HEK293 (cell line): Measurements from ENCODE around the gene NUP88.
A peak's percentile ranks its signal among the peaks of the same experiment; 100 is the strongest.

ENCODE experiments used
- BCL11A ChIP-seq: fragments of 450-650 bp; formaldehyde crosslinking; IDR thresholded peaks from 2 replicates; pipeline ENCODE4 v1.5.1; 2016; ENCODE audit warnings: low read depth, missing biosample characterization, missing genetic modification characterization
- FEZF1 ChIP-seq: fragments of 450-650 bp; formaldehyde crosslinking; IDR thresholded peaks from 2 replicates; pipeline ENCODE4 v1.5.1; 2016; ENCODE audit warnings: missing biosample characterization, missing genetic modification characterization
- KLF1 ChIP-seq: fragments of 450-650 bp; formaldehyde crosslinking; IDR thresholded peaks from 2 replicates; pipeline ENCODE4 v1.5.1; 2016; ENCODE audit warnings: missing biosample characterization, missing genetic modification characterization
- OSR2 ChIP-seq: fragments of 450-650 bp; formaldehyde crosslinking; IDR thresholded peaks from 2 replicates; pipeline ENCODE4 v1.5.1; 2016; ENCODE audit warnings: missing biosample characterization, missing genetic modification characterization
- RBAK ChIP-seq: fragments of 450-650 bp; formaldehyde crosslinking; IDR thresholded peaks from 2 replicates; pipeline ENCODE4 v1.5.1; 2016; ENCODE audit warnings: missing biosample characterization, missing genetic modification characterization
- YY1 ChIP-seq: fragments of 450-650 bp; formaldehyde crosslinking; IDR thresholded peaks from 2 replicates; pipeline ENCODE4 v1.5.1; 2018; ENCODE audit warnings: missing biosample characterization, missing genetic modification characterization
- ZFHX2 ChIP-seq: fragments of 450-650 bp; formaldehyde crosslinking; conservative IDR thresholded peaks from 2 replicates; pipeline ENCODE4 v1.5.1; 2016; ENCODE audit warnings: missing biosample characterization, missing genetic modification characterization
- ZIC2 ChIP-seq: fragments of 450-650 bp; formaldehyde crosslinking; IDR thresholded peaks from 2 replicates; pipeline ENCODE4 v1.5.1; 2016; ENCODE audit warnings: missing biosample characterization, missing genetic modification characterization
- ZNF114 ChIP-seq: fragments of 450-650 bp; formaldehyde crosslinking; IDR thresholded peaks from 2 replicates; pipeline ENCODE4 v1.5.0; 2017; ENCODE audit warnings: missing biosample characterization, missing genetic modification characterization
- ZNF174 ChIP-seq: fragments of 450-650 bp; formaldehyde crosslinking; IDR thresholded peaks from 2 replicates; pipeline ENCODE4 v1.5.0; 2017; ENCODE audit warnings: missing biosample characterization, mild to moderate bottlenecking, missing genetic modification characterization
- ZNF311 ChIP-seq: fragments of 450-650 bp; formaldehyde crosslinking; IDR thresholded peaks from 2 replicates; pipeline ENCODE4 v1.5.1; 2017; ENCODE audit warnings: missing biosample characterization, missing genetic modification characterization, borderline replicate concordance
- ZNF354C ChIP-seq: fragments of 450-650 bp; formaldehyde crosslinking; IDR thresholded peaks from 2 replicates; pipeline ENCODE4 v1.5.1; 2016; ENCODE audit warnings: missing biosample characterization, missing genetic modification characterization, low read depth, borderline replicate concordance
- ZNF394 ChIP-seq: fragments of 450-650 bp; formaldehyde crosslinking; IDR thresholded peaks from 2 replicates; pipeline ENCODE4 v1.5.1; 2016; ENCODE audit warnings: missing biosample characterization, missing genetic modification characterization, mild to moderate bottlenecking, moderate library complexity, borderline replicate concordance
- ZNF48 ChIP-seq: fragments of 450-650 bp; formaldehyde crosslinking; IDR thresholded peaks from 2 replicates; pipeline ENCODE4 v1.5.1; 2016; ENCODE audit warnings: missing biosample characterization, missing genetic modification characterization
- ZNF558 ChIP-seq: fragments of 450-650 bp; formaldehyde crosslinking; IDR thresholded peaks from 2 replicates; pipeline ENCODE4 v1.5.1; 2016; ENCODE audit warnings: missing biosample characterization, missing genetic modification characterization
- ZNF624 ChIP-seq: fragments of 450-650 bp; formaldehyde crosslinking; IDR thresholded peaks from 2 replicates; pipeline ENCODE4 v1.5.1; 2017; ENCODE audit warnings: missing biosample characterization, missing genetic modification characterization
- ZNF76 ChIP-seq: fragments of 450-650 bp; formaldehyde crosslinking; IDR thresholded peaks from 2 replicates; pipeline ENCODE4; 2016; ENCODE audit warnings: low read depth, missing biosample characterization, missing genetic modification characterization, borderline replicate concordance
- ZNF791 ChIP-seq: fragments of 450-650 bp; formaldehyde crosslinking; IDR thresholded peaks from 2 replicates; pipeline ENCODE4 v1.5.1; 2016; ENCODE audit warnings: missing biosample characterization, missing genetic modification characterization
- TF ChIP-seq, protein P1 (sequence below): fragments of 450-650 bp; formaldehyde crosslinking; IDR thresholded peaks from 2 replicates; pipeline ENCODE4 v1.5.1; 2017; ENCODE audit warnings: missing biosample characterization, missing genetic modification characterization
- TF ChIP-seq, protein P2 (sequence below): fragments of 450-650 bp; formaldehyde crosslinking; IDR thresholded peaks from 2 replicates; pipeline ENCODE4 v1.5.1; 2016; ENCODE audit warnings: missing biosample characterization, missing genetic modification characterization
- TF ChIP-seq, protein P3 (sequence below): fragments of 450-650 bp; formaldehyde crosslinking; IDR thresholded peaks from 2 replicates; pipeline ENCODE4 v1.5.1; 2017; ENCODE audit warnings: missing biosample characterization, missing genetic modification characterization
- TF ChIP-seq, protein P4 (sequence below): fragments of 450-650 bp; formaldehyde crosslinking; IDR thresholded peaks from 2 replicates; pipeline ENCODE4 v1.5.1; 2016; ENCODE audit warnings: missing biosample characterization, missing genetic modification characterization, borderline replicate concordance
- TF ChIP-seq, protein P5 (sequence below): fragments of 450-650 bp; formaldehyde crosslinking; IDR thresholded peaks from 2 replicates; pipeline ENCODE4 v1.5.1; 2016; ENCODE audit warnings: missing biosample characterization, missing genetic modification characterization
- TF ChIP-seq, protein P6 (sequence below): fragments of 450-650 bp; formaldehyde crosslinking; IDR thresholded peaks from 2 replicates; pipeline ENCODE4 v1.5.1; 2016; ENCODE audit warnings: missing biosample characterization, missing genetic modification characterization
- TF ChIP-seq, protein P7 (sequence below): fragments of 450-650 bp; formaldehyde crosslinking; IDR thresholded peaks from 2 replicates; pipeline ENCODE4 v1.5.1; 2016; ENCODE audit warnings: missing biosample characterization, missing genetic modification characterization

Gene NUP88

DNA sequence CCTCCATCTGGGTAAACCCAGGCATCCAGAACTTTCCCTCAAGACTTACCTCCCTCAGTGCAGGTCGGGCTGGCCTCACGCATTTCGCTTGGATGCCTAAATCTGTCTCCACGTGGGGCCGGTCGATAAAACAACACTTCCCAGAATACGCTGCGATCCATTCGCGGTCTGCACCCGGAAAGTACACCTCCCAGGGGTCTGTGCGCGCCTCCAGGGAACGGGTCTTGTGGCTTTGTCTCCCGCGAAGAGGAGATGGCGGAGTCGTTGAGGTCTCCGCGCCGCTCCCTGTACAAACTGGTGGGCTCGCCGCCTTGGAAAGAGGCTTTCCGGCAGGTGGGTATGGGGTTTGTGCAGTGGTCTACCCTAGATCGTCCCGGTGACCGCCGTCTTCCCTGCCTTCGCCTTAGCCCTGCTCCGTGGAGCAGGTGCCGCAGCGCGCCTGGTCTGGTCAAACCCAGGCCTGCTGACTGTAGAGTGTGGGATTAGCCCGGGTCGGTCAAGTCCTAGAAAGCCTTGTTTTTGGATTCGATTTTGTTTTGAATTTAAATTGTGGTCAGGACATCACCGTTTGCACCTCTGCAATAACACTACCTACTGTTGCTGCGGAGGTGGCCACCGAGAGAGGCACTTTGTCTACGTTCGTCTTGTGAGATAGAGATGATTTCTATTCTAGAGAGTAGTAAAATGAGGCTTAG, 644 bp upstream of the NUP88 start, which contains the start of gene RPAIN (continued):
- no peak for TF ChIP-seq ZNF791 (tag by site-specific recombination)
- no peak for TF ChIP-seq OSR2 (tag by site-specific recombination)
- peak; percentile 11; the same call in 1 of the 2 replicates for TF ChIP-seq BCL11A (tag by site-specific recombination)
- TF ChIP-seq, protein P1, sequence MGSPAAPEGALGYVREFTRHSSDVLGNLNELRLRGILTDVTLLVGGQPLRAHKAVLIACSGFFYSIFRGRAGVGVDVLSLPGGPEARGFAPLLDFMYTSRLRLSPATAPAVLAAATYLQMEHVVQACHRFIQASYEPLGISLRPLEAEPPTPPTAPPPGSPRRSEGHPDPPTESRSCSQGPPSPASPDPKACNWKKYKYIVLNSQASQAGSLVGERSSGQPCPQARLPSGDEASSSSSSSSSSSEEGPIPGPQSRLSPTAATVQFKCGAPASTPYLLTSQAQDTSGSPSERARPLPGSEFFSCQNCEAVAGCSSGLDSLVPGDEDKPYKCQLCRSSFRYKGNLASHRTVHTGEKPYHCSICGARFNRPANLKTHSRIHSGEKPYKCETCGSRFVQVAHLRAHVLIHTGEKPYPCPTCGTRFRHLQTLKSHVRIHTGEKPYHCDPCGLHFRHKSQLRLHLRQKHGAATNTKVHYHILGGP (tag by site-specific recombination): no peak
- TF ChIP-seq ZNF354C (tag by site-specific recombination): no peak
- no peak for TF ChIP-seq KLF1 (tag by site-specific recombination)
- TF ChIP-seq, protein P2, sequence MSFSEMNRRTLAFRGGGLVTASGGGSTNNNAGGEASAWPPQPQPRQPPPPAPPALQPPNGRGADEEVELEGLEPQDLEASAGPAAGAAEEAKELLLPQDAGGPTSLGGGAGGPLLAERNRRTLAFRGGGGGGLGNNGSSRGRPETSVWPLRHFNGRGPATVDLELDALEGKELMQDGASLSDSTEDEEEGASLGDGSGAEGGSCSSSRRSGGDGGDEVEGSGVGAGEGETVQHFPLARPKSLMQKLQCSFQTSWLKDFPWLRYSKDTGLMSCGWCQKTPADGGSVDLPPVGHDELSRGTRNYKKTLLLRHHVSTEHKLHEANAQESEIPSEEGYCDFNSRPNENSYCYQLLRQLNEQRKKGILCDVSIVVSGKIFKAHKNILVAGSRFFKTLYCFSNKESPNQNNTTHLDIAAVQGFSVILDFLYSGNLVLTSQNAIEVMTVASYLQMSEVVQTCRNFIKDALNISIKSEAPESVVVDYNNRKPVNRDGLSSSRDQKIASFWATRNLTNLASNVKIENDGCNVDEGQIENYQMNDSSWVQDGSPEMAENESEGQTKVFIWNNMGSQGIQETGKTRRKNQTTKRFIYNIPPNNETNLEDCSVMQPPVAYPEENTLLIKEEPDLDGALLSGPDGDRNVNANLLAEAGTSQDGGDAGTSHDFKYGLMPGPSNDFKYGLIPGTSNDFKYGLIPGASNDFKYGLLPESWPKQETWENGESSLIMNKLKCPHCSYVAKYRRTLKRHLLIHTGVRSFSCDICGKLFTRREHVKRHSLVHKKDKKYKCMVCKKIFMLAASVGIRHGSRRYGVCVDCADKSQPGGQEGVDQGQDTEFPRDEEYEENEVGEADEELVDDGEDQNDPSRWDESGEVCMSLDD (tag by site-specific recombination): 0 out of 2 replicates have a peak, but pooled peaks have one; percentile 25
- peak; percentile 68 for TF ChIP-seq ZIC2 (tag by site-specific recombination)
- no peak for TF ChIP-seq ZNF394 (tag by site-specific recombination)
- TF ChIP-seq, protein P3, sequence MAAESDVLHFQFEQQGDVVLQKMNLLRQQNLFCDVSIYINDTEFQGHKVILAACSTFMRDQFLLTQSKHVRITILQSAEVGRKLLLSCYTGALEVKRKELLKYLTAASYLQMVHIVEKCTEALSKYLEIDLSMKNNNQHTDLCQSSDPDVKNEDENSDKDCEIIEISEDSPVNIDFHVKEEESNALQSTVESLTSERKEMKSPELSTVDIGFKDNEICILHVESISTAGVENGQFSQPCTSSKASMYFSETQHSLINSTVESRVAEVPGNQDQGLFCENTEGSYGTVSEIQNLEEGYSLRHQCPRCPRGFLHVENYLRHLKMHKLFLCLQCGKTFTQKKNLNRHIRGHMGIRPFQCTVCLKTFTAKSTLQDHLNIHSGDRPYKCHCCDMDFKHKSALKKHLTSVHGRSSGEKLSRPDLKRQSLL: no peak
- TF ChIP-seq ZNF114 (tag by site-specific recombination): no peak
- no peak for TF ChIP-seq ZNF174 (tag by site-specific recombination)
- TF ChIP-seq RBAK (tag by site-specific recombination): no peak
- no peak for TF ChIP-seq ZFHX2 (tag by site-specific recombination)
- TF ChIP-seq ZNF76 (tag by site-specific recombination): peak; percentile 97
- no peak for TF ChIP-seq ZNF311 (tag by site-specific recombination)
- TF ChIP-seq, protein P4, sequence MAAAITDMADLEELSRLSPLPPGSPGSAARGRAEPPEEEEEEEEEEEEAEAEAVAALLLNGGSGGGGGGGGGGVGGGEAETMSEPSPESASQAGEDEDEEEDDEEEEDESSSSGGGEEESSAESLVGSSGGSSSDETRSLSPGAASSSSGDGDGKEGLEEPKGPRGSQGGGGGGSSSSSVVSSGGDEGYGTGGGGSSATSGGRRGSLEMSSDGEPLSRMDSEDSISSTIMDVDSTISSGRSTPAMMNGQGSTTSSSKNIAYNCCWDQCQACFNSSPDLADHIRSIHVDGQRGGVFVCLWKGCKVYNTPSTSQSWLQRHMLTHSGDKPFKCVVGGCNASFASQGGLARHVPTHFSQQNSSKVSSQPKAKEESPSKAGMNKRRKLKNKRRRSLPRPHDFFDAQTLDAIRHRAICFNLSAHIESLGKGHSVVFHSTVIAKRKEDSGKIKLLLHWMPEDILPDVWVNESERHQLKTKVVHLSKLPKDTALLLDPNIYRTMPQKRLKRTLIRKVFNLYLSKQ: no peak
- no peak for TF ChIP-seq ZNF48 (tag by site-specific recombination)
- TF ChIP-seq, protein P5, sequence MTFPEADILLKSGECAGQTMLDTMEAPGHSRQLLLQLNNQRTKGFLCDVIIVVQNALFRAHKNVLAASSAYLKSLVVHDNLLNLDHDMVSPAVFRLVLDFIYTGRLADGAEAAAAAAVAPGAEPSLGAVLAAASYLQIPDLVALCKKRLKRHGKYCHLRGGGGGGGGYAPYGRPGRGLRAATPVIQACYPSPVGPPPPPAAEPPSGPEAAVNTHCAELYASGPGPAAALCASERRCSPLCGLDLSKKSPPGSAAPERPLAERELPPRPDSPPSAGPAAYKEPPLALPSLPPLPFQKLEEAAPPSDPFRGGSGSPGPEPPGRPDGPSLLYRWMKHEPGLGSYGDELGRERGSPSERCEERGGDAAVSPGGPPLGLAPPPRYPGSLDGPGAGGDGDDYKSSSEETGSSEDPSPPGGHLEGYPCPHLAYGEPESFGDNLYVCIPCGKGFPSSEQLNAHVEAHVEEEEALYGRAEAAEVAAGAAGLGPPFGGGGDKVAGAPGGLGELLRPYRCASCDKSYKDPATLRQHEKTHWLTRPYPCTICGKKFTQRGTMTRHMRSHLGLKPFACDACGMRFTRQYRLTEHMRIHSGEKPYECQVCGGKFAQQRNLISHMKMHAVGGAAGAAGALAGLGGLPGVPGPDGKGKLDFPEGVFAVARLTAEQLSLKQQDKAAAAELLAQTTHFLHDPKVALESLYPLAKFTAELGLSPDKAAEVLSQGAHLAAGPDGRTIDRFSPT (tag by site-specific recombination): no peak
- TF ChIP-seq YY1 (tag by site-specific recombination): peak; percentile 65; the same call in 1 of the 2 replicates
- TF ChIP-seq, protein P6, sequence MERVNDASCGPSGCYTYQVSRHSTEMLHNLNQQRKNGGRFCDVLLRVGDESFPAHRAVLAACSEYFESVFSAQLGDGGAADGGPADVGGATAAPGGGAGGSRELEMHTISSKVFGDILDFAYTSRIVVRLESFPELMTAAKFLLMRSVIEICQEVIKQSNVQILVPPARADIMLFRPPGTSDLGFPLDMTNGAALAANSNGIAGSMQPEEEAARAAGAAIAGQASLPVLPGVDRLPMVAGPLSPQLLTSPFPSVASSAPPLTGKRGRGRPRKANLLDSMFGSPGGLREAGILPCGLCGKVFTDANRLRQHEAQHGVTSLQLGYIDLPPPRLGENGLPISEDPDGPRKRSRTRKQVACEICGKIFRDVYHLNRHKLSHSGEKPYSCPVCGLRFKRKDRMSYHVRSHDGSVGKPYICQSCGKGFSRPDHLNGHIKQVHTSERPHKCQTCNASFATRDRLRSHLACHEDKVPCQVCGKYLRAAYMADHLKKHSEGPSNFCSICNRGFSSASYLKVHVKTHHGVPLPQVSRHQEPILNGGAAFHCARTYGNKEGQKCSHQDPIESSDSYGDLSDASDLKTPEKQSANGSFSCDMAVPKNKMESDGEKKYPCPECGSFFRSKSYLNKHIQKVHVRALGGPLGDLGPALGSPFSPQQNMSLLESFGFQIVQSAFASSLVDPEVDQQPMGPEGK (tag by site-specific recombination): no peak
- TF ChIP-seq FEZF1 (tag by site-specific recombination): no peak
- TF ChIP-seq, protein P7, sequence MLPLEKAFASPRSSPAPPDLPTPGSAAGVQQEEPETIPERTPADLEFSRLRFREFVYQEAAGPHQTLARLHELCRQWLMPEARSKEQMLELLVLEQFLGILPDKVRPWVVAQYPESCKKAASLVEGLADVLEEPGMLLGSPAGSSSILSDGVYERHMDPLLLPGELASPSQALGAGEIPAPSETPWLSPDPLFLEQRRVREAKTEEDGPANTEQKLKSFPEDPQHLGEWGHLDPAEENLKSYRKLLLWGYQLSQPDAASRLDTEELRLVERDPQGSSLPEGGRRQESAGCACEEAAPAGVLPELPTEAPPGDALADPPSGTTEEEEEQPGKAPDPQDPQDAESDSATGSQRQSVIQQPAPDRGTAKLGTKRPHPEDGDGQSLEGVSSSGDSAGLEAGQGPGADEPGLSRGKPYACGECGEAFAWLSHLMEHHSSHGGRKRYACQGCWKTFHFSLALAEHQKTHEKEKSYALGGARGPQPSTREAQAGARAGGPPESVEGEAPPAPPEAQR: no peak
- TF ChIP-seq ZNF558 (tag by site-specific recombination): no peak
- no peak for TF ChIP-seq ZNF624 (tag by site-specific recombination)
